ENCODE results near the gene ANTXR1. TPM values are rescaled to one million over a fixed set of nuclear protein-coding genes. Genes with fewer than 3 reads are reported as not detected.

The ANTXR1 gene
- total RNA-seq, 1 donor from 2014 or later: 7.8 TPM

DNA sequence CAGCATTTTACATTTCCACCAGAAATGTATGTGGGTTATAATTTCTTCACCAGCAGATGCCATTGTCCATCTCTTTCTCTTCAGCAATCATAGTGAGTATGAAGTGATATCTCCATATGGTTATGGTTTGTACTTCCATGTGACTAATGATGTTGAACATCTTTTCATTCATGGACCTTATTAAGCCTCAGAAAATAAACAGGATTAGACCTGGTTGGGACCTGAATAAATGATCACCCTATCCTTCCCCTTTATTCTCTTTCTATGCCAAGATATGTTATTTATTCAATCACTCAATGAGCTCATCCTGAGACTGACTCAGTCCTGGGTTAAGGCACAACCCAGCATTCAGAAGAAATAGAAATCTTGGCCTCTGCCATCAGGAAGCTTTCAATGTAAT is 86.6 kb downstream of the ANTXR1 start:
- TF ChIP-seq, protein P1, sequence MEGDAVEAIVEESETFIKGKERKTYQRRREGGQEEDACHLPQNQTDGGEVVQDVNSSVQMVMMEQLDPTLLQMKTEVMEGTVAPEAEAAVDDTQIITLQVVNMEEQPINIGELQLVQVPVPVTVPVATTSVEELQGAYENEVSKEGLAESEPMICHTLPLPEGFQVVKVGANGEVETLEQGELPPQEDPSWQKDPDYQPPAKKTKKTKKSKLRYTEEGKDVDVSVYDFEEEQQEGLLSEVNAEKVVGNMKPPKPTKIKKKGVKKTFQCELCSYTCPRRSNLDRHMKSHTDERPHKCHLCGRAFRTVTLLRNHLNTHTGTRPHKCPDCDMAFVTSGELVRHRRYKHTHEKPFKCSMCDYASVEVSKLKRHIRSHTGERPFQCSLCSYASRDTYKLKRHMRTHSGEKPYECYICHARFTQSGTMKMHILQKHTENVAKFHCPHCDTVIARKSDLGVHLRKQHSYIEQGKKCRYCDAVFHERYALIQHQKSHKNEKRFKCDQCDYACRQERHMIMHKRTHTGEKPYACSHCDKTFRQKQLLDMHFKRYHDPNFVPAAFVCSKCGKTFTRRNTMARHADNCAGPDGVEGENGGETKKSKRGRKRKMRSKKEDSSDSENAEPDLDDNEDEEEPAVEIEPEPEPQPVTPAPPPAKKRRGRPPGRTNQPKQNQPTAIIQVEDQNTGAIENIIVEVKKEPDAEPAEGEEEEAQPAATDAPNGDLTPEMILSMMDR (conservative IDR thresholded peaks at IDR 0.05; ENCODE audit: low read depth, low read length): no peak

DNA sequence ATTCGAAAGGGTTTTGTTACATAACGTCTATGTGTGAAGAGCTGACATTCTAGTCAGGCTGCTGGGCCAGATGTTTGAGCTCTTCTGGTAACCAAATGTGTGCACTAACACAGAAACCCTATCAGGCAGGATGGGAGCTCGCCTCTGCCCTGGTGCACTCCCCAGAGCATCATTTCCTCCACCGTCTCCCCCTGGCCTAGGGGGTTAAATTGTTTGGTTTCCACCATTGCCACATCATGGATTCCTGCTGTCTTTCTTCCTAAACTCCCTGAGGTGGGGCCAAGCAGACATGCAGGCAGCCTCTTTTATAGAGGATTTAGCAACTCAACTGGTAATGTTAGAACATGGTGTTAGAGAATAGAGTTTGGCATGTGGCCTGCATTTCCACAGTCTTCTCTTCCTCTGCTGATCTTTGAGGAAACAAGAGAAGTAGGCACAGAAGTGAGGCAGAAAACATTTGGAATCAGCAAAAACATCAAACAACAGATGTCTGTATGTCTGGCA is 87.3 kb downstream of the ANTXR1 start:
- DNase-seq (ENCODE audit: low read depth): no peak
- no peak overlapping the region for H3K4me3 ChIP-seq (ENCODE audit: low read depth, low read length)
- TF ChIP-seq, protein P1 (conservative IDR thresholded peaks at IDR 0.05; ENCODE audit: low read depth, low read length): no peak

More for the DNA sequence above, 86.6 kb downstream of the ANTXR1 start:
- DNase-seq (ENCODE audit: low read depth): no peak
- no peak overlapping the region for H3K4me3 ChIP-seq (ENCODE audit: low read depth, low read length)

DNA sequence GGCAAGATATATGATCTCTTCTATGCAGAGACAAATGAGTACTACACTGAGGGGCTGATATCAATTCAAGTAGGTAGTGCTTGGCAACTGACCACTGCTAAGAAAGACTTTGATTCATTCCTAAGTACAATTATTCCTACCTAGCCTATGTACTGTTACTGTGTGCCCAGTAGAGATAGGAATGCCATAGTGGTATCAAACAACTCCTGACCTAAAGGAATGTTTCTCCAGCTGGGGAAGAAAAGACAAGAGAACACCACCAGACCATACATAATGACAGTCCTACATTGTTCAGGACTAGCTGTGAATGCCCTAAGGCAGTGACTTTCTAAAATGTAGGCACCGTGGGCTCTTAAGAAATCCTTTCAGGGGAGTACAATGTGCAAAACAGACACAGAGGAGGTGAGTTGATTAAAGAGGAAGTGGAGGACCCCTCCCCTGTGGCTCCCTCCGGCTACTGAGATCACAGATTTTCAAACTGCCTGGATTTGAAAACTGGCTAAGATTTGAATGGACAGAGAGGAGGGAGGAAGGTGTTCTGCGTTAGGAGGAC is 89.1 kb downstream of the ANTXR1 start:
- TF ChIP-seq, protein P1 (conservative IDR thresholded peaks at IDR 0.05; ENCODE audit: low read depth, low read length): no peak
- no peak overlapping the region for H3K4me3 ChIP-seq (ENCODE audit: low read depth, low read length)
- no peak for DNase-seq (ENCODE audit: low read depth)

DNA sequence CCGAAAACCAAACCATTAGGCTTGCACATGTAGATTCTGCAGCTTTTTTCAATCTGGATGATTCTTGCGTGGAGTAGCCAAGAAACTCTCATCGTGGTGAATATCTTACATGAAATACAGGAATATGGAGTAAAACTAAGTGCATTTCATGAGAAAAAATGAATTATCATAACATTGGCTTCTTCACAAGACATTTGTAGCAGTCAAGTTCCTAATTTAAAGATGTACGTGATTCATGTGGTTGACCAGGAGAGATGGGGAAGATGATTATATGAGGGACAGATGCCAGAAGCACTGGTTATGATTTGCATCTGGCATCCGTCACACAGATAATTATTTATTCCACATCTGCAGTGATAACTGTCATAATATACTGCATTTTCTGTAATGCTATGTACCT is 90.4 kb downstream of the ANTXR1 start:
- H3K4me3 ChIP-seq (ENCODE audit: low read depth, low read length): no peak overlapping the region
- TF ChIP-seq, protein P1 (conservative IDR thresholded peaks at IDR 0.05; ENCODE audit: low read depth, low read length): no peak
- no peak for DNase-seq (ENCODE audit: low read depth)

DNA sequence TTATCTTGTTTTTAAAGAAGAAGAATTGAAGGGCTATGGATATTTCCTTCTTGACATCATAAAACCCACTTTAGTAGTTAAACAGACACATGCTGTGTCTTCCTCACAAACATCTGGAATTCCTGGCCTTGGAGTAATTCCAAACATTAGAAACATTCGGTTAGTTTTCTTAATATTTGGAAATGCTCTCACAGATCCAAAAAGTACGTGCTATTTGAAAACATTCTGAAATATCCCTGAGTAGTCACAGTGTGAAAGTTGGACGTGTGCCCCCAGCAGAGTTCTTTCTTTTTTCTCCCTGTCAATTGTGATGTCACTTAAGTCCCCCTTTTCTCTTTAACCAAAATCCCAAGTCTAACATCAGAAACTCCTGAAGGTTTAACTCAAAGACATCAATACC is 91.3 kb downstream of the ANTXR1 start:
- H3K4me3 ChIP-seq (ENCODE audit: low read depth, low read length): no peak overlapping the region
- DNase-seq (ENCODE audit: low read depth): no peak
- TF ChIP-seq, protein P1 (conservative IDR thresholded peaks at IDR 0.05; ENCODE audit: low read depth, low read length): no peak

DNA sequence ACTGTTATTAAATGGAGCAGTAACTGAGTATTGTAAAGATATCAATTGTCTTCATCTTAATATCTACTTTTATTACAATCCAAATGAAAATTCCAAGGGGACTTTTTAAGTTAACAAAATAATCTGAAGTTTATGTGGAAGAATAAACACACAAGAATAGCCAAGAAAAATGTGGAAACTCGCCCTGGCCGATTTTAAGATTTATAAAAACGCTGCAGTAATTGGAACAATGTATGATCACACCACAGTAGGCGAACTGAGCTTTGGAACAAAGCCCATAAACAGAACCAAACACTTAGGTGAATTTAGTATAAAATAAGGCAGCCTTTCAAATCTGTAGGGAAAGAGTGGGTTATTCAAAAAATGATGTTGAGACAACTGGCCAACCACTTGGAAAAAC is 96.3 kb downstream of the ANTXR1 start:
- H3K4me3 ChIP-seq (ENCODE audit: low read depth, low read length): no peak overlapping the region
- DNase-seq (ENCODE audit: low read depth): no peak
- TF ChIP-seq, protein P1 (conservative IDR thresholded peaks at IDR 0.05; ENCODE audit: low read depth, low read length): no peak

DNA sequence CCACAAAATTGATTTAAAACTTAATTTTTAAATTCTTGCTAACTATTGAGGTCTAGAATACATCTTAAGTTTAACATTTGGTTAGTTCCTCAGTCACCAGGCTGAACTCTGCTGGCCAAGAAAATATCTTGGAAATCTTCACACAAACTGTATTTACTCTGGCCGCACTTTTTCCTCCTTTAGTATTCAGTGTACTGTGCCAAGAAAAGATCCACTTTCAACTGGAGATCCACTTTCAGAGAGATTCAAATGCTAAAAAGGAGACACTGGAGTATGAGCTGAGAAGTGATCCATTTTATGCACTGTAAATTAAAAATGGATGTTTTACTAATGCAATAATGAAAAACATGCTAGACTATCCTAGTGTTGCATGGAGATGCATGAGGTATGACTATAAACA is 98.1 kb downstream of the ANTXR1 start:
- TF ChIP-seq, protein P1 (conservative IDR thresholded peaks at IDR 0.05; ENCODE audit: low read depth, low read length): no peak
- H3K4me3 ChIP-seq (ENCODE audit: low read depth, low read length): no peak overlapping the region
- DNase-seq (ENCODE audit: low read depth): no peak

Data from epithelial cell of proximal tubule (primary cell).